ENCODE results near the gene SHISA8.

SHISA8 gene

GRCh38 chr22:41915786-41916493, 1.1 kb upstream of the SHISA8 start:
- Histone ChIP-seq H3K27ac (ENCODE audit: low read depth, low read length, poor library complexity, severe bottlenecking) (no peak overlapping the region), H3K4me3 (ENCODE audit: low read depth, low read length, poor library complexity, severe bottlenecking) (no peak overlapping the region), H3K9me3 (ENCODE audit: low read length) (no peaks in the 10 kb centered on the region), H2AFZ (ENCODE audit: low read length) (no peak overlapping the region), H3K27me3 (ENCODE audit: insufficient read depth, low read length) (peaks cover 27% of the 10 kb centered on the region; the same call in 1 of the 2 replicates), H3F3A (ENCODE audit: insufficient read depth, low read length) (no peaks in the 10 kb centered on the region), H3K4me2 (ENCODE audit: low read length) (no peak overlapping the region), H3K9me2 (ENCODE audit: low read depth, low read length) (no peaks in the 10 kb centered on the region), H3K79me2 (ENCODE audit: insufficient read depth, low read length) (no peaks in the 10 kb centered on the region), H3K36me3 (ENCODE audit: insufficient read depth, low read length) (no peaks in the 10 kb centered on the region), H3K4me1 (ENCODE audit: insufficient read depth, low read length, severe bottlenecking) (peaks cover 32% of the 10 kb centered on the region), H4K20me1 (ENCODE audit: insufficient read depth, low read length) (no peaks in the 10 kb centered on the region), H3K9ac (ENCODE audit: low read length) (no peak overlapping the region)
- no peak for TF ChIP-seq EZH2 (IDR thresholded peaks at IDR 0.05; ENCODE audit: borderline replicate concordance, low read length)
- TF ChIP-seq CTCF (IDR thresholded peaks at IDR 0.05; ENCODE audit: low read length), result no peak

GRCh38 chr22:41914611-41915034, 251 bp downstream of the SHISA8 start:
- no peaks in the 10 kb centered on the region for H3K79me2 ChIP-seq (ENCODE audit: insufficient read depth, low read length)
- no peak overlapping the region for H3K9ac ChIP-seq (ENCODE audit: low read length)
- TF ChIP-seq EZH2 (IDR thresholded peaks at IDR 0.05; ENCODE audit: borderline replicate concordance, low read length) (no peak), CTCF (IDR thresholded peaks at IDR 0.05; ENCODE audit: low read length) (no peak)
- no peaks in the 10 kb centered on the region for H3F3A ChIP-seq (ENCODE audit: insufficient read depth, low read length)
- H3K27me3 ChIP-seq (ENCODE audit: insufficient read depth, low read length), result peaks cover 20% of the 10 kb centered on the region; the same call in 1 of the 2 replicates
- no peak overlapping the region for H3K4me3 ChIP-seq (ENCODE audit: low read depth, low read length, poor library complexity, severe bottlenecking)
- H3K9me3 ChIP-seq (ENCODE audit: low read length), result no peaks in the 10 kb centered on the region
- H3K27ac ChIP-seq (ENCODE audit: low read depth, low read length, poor library complexity, severe bottlenecking), result no peak overlapping the region
- no peaks in the 10 kb centered on the region for H3K36me3 ChIP-seq (ENCODE audit: insufficient read depth, low read length)
- no peak overlapping the region for H3K4me2 ChIP-seq (ENCODE audit: low read length)
- peaks cover 35% of the 10 kb centered on the region for H3K4me1 ChIP-seq (ENCODE audit: insufficient read depth, low read length, severe bottlenecking)
- no peaks in the 10 kb centered on the region for H3K9me2 ChIP-seq (ENCODE audit: low read depth, low read length)
- no peaks in the 10 kb centered on the region for H4K20me1 ChIP-seq (ENCODE audit: insufficient read depth, low read length)
- no peak overlapping the region for H2AFZ ChIP-seq (ENCODE audit: low read length)

GRCh38 chr22:41913842-41914534, 886 bp downstream of the SHISA8 start:
- H3K4me3 ChIP-seq (ENCODE audit: low read depth, low read length, poor library complexity, severe bottlenecking), result no peak overlapping the region
- no peak overlapping the region for H3K4me2 ChIP-seq (ENCODE audit: low read length)
- peaks cover 35% of the 10 kb centered on the region for H3K4me1 ChIP-seq (ENCODE audit: insufficient read depth, low read length, severe bottlenecking)

More at GRCh38 chr22:41913842-41914534, 886 bp downstream of the SHISA8 start:
- H3K79me2 ChIP-seq (ENCODE audit: insufficient read depth, low read length), result no peaks in the 10 kb centered on the region
- H3K9me2 ChIP-seq (ENCODE audit: low read depth, low read length), result no peaks in the 10 kb centered on the region
- no peaks in the 10 kb centered on the region for H3K9me3 ChIP-seq (ENCODE audit: low read length)
- peaks cover 20% of the 10 kb centered on the region; the same call in 1 of the 2 replicates for H3K27me3 ChIP-seq (ENCODE audit: insufficient read depth, low read length)
- H3F3A ChIP-seq (ENCODE audit: insufficient read depth, low read length), result no peaks in the 10 kb centered on the region
- H3K9ac ChIP-seq (ENCODE audit: low read length), result no peak overlapping the region
- H3K27ac ChIP-seq (ENCODE audit: low read depth, low read length, poor library complexity, severe bottlenecking), result no peak overlapping the region
- no peaks in the 10 kb centered on the region for H3K36me3 ChIP-seq (ENCODE audit: insufficient read depth, low read length)
- no peak overlapping the region for H2AFZ ChIP-seq (ENCODE audit: low read length)
- no peaks in the 10 kb centered on the region for H4K20me1 ChIP-seq (ENCODE audit: insufficient read depth, low read length)
- TF ChIP-seq CTCF (IDR thresholded peaks at IDR 0.05; ENCODE audit: low read length) (no peak), EZH2 (IDR thresholded peaks at IDR 0.05; ENCODE audit: borderline replicate concordance, low read length) (no peak)

Measured in OCI-LY1 (cell line).